PC-9 (cell line): ENCODE data around the gene CSRP1.

Experiments
- EZH2 ChIP-seq: fragments of 200-600 bp; sonication (generic); IDR thresholded peaks from 2 replicates; pipeline ENCODE4 v1.8.0; 2017; ENCODE audit warnings: antibody characterized with exemption, low read depth
- TF ChIP-seq, protein P1 (sequence below): fragments of 200-600 bp; sonication (generic); conservative IDR thresholded peaks from 2 replicates; pipeline ENCODE4 v1.6.1; 2017; ENCODE audit warnings: mixed run types, antibody characterized with exemption, mild to moderate bottlenecking, moderate library complexity

DNA sequence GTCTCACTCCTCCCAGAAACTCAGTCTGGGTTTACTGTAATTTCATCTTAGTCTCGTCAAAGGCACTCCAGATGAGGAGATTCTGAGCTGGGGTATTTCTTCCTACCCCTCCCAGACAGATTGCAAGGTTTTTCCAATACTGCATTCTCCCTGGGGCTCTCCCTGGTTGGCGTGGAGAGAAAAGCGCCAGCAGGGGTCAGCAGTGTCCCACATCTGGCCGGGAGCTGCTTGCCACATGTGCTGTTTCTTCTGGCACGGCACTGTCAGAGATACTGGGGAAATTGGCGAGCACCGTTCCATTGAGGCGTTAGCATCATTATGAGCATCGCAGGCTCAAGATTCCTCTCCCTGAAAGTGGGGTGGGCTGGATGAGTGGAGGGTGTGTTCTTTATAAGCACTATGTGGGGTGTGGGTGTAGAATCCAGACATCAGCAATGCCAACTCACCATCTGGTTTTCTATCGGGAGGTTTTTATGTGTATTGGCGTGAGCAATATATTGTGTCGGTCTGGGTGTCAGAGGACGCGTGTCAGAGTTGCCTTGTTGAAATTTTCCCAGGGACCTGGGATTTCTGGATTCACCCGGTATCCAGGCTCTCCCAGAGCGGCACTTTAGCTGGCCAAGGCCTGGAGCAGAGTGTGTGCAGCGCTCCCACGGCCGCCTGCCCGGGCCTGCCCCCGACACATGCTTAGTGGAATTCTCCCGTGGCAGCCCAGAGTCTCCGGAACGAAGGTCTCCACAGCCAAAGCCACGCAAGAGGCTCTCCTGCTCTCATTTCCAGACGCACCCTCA is 24.0 kb upstream of the CSRP1 start:
- no peak for TF ChIP-seq EZH2
- TF ChIP-seq, protein P1, sequence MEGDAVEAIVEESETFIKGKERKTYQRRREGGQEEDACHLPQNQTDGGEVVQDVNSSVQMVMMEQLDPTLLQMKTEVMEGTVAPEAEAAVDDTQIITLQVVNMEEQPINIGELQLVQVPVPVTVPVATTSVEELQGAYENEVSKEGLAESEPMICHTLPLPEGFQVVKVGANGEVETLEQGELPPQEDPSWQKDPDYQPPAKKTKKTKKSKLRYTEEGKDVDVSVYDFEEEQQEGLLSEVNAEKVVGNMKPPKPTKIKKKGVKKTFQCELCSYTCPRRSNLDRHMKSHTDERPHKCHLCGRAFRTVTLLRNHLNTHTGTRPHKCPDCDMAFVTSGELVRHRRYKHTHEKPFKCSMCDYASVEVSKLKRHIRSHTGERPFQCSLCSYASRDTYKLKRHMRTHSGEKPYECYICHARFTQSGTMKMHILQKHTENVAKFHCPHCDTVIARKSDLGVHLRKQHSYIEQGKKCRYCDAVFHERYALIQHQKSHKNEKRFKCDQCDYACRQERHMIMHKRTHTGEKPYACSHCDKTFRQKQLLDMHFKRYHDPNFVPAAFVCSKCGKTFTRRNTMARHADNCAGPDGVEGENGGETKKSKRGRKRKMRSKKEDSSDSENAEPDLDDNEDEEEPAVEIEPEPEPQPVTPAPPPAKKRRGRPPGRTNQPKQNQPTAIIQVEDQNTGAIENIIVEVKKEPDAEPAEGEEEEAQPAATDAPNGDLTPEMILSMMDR: peak; percentile 77
